Measurements from ENCODE around the gene SPATA2. TPM values are rescaled to one million over a fixed set of nuclear protein-coding genes. Genes with fewer than 3 reads are reported as not detected.

SPATA2 gene
- total RNA-seq, 1 donor from 2014 or later = 0.79 TPM

- TF ChIP-seq CTCF (IDR thresholded peaks at IDR 0.05; ENCODE audit: insufficient read depth, low read length, severe bottlenecking) = no peak
- Histone ChIP-seq H3K4me3 (ENCODE audit: low read depth, low read length) (no peak overlapping the region), H3K27me3 (ENCODE audit: control insufficient read depth, insufficient read depth, low read length) (no peaks in the 10 kb centered on the region), H3K36me3 (ENCODE audit: control insufficient read depth, insufficient read depth, low read length) (peaks cover 2% of the 10 kb centered on the region)
- DNase-seq (ENCODE audit: low read depth) (no peak), FAIRE-seq (no peak)
Measured at GRCh38 chr20:49868964-49869363, 46.4 kb downstream of the SPATA2 start.

DNA sequence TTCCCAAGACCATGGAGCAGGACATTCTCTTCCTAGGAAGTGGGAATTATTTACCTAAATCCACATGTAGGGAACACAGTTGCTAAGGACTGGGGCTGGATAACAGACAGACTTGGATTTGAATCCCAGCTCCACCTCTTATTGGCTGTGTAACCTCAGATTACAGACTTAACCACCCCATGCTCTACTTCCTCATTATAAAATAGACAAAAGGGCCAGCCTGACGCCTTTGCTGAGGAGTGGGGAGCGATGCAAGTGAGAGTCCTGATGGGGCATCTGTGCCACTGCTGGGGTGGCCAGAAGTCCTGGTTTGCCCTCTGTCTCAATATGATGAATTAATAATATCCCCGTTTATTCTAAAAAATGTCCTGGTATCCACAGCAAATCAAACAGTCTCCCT is 46.8 kb downstream of the SPATA2 start:
- DNase-seq (ENCODE audit: low read depth) = no peak
- Histone ChIP-seq H3K36me3 (ENCODE audit: control insufficient read depth, insufficient read depth, low read length) (peaks cover 2% of the 10 kb centered on the region), H3K27me3 (ENCODE audit: control insufficient read depth, insufficient read depth, low read length) (no peaks in the 10 kb centered on the region), H3K4me3 (ENCODE audit: low read depth, low read length) (no peak overlapping the region)
- FAIRE-seq = no peak
- TF ChIP-seq CTCF (IDR thresholded peaks at IDR 0.05; ENCODE audit: insufficient read depth, low read length, severe bottlenecking) = no peak

- TF ChIP-seq CTCF (IDR thresholded peaks at IDR 0.05; ENCODE audit: insufficient read depth, low read length, severe bottlenecking) = no peak
- no peak overlapping the region for H3K4me3 ChIP-seq (ENCODE audit: low read depth, low read length)
- no peaks in the 10 kb centered on the region for H3K27me3 ChIP-seq (ENCODE audit: control insufficient read depth, insufficient read depth, low read length)
- DNase-seq (ENCODE audit: low read depth) (no peak), FAIRE-seq (no peak)
- H3K36me3 ChIP-seq (ENCODE audit: control insufficient read depth, insufficient read depth, low read length) = peaks cover 2% of the 10 kb centered on the region
Measured at GRCh38 chr20:49867453-49868215, 47.7 kb downstream of the SPATA2 start.

GRCh38 chr20:49866051-49866450 is 49.3 kb downstream of the SPATA2 start:
- FAIRE-seq (no peak), DNase-seq (ENCODE audit: low read depth) (peak; percentile 32)
- no peak for TF ChIP-seq CTCF (IDR thresholded peaks at IDR 0.05; ENCODE audit: insufficient read depth, low read length, severe bottlenecking)
- no peaks in the 10 kb centered on the region for H3K27me3 ChIP-seq (ENCODE audit: control insufficient read depth, insufficient read depth, low read length)
- peaks cover 2% of the 10 kb centered on the region for H3K36me3 ChIP-seq (ENCODE audit: control insufficient read depth, insufficient read depth, low read length)
- H3K4me3 ChIP-seq (ENCODE audit: low read depth, low read length) = no peak overlapping the region

- H3K36me3 ChIP-seq (ENCODE audit: control insufficient read depth, insufficient read depth, low read length) = peaks cover 2% of the 10 kb centered on the region
- DNase-seq (ENCODE audit: low read depth) = peak; percentile 53
Measured at GRCh38 chr20:49865559-49865958, 49.8 kb downstream of the SPATA2 start.

More at GRCh38 chr20:49865559-49865958, 49.8 kb downstream of the SPATA2 start:
- TF ChIP-seq CTCF (IDR thresholded peaks at IDR 0.05; ENCODE audit: insufficient read depth, low read length, severe bottlenecking) = no peak
- no peak for FAIRE-seq
- Histone ChIP-seq H3K4me3 (ENCODE audit: low read depth, low read length) (no peak overlapping the region), H3K27me3 (ENCODE audit: control insufficient read depth, insufficient read depth, low read length) (no peaks in the 10 kb centered on the region)

Data from bronchial epithelial cell (primary cell).